IPS-11a (cell line): ENCODE measurements around the gene ALDH16A1.
"Not testable (repeated sequence)": the region's sequence is repeated elsewhere in the genome, so short reads cannot be mapped to it uniquely, and the experiment has no call there.

ENCODE experiments used
- H3K4me3 ChIP-seq: one replicate; pipeline ENCODE4 v1.5.1; 2013; ENCODE audit warnings: low read depth, low read length, control low read depth

ALDH16A1 gene

DNA sequence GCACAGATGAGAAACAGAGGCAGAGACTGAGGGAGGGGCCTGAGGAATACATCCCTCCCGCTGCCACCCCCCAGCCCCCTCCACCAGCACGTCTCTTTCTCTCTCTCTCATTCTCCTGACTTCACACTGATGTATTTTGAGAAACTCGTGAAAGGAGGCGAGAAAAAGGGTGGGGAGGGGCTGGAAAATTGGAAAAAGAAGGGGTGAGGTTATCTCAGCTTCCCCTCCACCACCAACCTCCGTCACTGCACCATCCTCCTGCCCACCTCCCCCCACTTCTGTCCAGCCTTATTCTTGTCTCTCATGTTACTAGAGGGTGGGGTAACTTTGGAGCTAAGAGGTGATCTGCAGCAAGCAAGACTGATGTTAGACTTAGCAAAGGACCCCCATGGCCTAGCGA, 13.2 kb upstream of the ALDH16A1 start:
- H3K4me3 ChIP-seq: no peak overlapping the region

DNA sequence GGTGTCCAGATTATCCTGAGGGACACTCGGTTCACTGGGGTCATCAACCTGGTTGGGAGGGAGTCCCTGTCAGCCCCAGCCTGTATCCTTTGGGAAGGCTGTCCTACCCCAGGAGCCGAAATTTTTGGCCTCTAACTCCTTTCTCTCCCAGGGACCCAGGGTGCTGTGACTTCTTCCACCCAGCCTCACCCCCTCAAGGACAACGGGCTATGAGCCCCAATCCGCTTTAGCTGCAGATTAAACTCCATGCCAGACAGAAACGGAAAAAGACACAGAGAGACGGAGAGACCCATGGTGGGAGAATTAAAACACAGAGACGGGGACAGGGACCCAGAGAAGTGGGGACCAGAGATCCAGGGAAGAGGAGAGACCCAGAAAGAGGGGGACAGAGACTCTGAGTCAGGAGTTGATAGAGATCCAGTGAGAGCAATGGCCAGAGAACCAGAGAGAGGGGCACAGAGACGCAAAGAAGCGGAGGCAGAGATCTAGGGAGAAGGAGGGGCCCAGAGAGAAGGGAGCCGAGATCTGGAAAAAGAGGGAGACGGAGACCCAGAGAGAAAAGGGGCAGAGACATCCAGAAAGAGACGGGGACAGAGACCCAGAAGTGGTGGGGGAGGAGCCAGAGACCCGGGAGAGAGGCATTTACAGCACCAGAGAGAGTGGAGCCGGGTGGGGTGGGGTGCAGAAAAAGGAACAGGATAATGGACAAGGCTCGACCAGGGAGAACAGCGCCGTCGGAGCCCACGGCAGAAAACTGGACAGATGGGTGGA, 12.4 kb upstream of the ALDH16A1 start:
- peak overlapping the region; percentile 41 for H3K4me3 ChIP-seq

DNA sequence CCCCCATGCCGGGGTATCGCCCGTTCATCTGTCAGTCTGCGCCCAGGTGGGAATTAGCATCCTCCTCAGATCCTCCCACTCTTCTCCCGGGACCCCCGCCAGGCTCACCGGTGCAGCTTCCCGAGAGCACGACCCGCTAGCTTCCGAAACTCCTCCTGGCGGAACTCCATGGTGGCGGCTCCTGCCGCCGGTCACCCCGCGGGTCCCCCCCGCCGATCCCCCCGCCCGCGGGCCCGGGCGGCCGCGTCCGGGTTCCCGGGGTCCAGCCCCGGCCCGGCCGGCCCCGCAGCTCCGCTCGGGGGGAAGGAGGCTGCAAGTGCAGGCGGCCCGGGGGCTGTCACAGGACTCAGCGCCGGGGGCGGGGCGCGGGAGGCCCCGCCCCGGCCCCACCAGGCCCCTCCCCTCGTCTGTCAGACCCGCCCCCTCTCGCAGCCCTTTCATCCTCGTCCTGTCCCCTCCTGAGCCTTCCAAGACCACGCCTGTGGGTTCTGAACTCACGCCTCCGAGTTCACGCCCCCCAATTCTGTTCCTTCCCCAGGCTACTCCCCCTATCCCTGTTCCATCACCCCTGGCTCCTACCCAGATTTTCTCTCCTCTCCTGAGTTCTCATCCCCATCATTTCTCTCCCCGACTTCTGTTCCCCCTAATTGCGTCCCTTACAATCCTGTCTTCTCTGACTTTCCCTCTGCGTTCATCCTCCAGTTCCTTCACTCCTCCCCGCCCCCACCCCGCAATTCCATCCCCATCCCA, 11.6 kb upstream of the ALDH16A1 start, which contains the start of gene SLC17A7:
SLC17A7 (minus strand) TSS at position 318 of the 750 bp plus-strand sequence; CDS start at position 170, 148 bp downstream.
- H3K4me3 ChIP-seq: peak within 1 kb of the TSS; percentile 41

DNA sequence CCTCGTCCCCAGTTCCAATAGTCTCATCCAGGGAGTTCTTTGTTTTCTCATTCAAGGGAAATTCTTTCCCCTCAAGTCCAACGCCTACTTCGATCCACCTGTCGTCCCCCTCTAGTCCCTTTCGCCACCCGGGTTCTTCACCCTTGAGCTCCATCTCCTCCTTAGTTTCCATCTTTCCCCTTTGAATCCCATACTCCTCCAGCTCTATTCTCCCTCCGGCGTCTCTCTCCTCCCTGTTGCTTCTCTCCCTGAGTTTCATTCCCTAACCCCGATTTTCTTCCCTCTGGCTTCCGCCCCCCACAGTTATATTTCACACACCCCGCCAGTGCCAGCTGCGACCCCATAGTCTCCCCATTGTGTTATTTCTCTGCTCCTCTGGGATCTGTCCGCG, 11.1 kb upstream of the ALDH16A1 start:
- H3K4me3 ChIP-seq: no peak overlapping the region

DNA sequence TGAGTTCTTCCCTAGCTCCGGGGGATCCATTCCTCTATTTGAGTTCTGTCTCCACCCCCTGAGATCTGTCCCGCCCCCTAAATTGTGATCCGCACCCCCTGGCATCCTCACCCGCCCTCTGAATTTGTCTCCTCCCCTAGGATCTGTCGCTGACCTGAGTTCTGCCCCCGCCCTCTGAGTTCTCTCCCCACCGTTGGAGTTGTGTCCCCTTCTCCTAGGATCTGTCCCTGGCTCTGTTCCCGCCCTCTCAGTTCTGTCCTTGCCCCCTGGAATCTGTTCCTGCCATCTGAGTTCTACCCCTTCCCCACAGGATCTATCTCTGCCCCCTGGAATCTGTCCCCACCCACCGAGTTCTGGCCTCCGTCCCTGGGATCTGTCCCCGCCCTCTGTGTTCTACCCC, 10.7 kb upstream of the ALDH16A1 start:
- no peak overlapping the region for H3K4me3 ChIP-seq

DNA sequence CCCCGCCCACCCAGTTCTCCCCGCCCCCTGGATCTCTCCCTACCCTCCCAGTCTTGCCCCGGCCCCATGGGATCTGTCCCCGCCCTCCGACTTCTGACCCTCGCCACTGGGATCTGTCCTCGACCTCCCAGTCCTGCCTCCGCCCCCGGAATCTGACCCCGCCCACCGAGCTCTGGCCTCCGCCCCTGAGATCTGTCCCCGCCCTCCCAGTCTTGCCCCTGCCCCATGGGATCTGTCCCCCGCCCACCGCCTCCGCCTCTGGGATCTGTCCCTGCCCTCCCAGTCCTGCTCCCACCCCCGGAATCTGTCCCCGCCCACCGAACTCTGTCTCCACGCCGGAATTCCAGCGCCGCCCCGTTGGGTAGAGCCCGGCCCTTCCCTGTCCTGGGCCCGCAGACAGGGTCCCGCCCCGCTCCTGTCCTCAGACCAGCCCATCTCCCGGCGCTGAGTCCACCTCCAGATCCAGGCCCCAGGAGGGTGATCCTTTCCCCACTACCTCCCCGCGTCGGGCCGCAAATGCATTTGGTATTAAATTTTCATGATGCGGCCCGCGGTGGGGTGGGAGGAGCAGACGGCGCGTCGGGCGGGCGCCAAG, 10.2 kb upstream of the ALDH16A1 start:
- H3K4me3 ChIP-seq: peak overlapping the region; percentile 52

DNA sequence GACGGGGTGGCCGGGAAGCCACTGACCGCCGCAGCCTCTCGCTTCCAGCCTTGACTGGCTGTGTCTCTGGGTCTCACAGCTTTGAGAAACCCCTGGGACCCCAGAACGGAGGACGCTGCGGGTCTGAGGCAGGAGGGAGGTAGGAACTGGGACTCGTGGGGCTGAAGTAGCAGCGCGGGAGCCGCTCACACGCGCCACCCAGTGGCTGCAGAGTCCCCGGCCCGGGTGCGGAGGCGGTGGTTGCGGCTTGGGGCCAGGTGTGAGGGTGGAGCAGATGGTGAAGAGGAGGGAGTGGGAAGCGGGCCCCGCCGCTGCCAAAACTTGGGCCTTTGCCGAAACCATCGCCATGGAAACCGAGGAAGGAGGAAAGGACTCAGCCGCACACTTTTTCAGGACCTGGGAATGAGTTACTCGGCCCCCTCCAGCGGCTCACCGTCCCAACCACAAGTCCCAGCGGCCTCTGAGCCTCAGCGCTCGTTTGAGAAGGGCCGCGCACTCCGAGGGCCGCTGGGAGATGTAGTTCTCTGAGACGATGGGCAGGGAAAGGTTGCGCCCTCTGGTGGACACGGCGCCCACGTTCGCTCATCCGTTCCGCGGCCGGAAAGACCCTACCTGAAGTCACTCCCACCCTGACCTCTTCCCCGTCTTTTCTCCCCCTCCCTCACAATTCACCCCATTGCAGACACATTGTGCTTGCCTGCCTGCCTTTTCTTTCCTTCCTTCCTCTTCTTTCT, 9.5 kb upstream of the ALDH16A1 start:
- H3K4me3 ChIP-seq: peak overlapping the region; percentile 52

DNA sequence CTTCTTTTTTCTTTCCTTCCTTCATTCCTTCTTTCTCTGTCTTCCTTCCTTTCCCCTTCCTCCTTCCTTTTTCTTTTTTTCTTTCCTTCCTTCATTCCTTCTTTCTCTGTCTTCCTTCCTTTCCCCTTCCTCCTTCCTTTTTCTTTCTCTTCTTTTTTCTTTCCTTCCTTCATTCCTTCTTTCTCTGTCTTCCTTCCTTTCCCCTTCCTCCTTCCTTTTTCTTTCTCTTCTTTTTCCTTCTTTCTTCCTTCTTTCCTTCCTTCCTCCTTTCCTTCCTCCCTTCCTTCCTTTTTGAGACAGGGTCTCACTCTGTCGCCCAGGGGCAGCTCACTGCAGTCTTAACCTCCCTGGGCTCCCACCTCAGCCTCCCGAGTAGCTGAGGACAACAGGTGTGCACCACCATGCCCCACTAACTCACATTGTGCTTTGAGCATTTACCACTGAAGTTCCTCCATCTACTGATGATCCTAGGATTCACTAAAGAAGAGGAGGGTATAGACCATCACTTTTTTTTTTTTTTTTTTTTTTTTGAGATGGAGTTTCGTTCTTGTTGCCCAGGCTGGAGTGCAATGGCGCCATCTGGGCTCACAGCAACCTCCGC, 8.8 kb upstream of the ALDH16A1 start:
- not testable (repeated sequence) for H3K4me3 ChIP-seq

DNA sequence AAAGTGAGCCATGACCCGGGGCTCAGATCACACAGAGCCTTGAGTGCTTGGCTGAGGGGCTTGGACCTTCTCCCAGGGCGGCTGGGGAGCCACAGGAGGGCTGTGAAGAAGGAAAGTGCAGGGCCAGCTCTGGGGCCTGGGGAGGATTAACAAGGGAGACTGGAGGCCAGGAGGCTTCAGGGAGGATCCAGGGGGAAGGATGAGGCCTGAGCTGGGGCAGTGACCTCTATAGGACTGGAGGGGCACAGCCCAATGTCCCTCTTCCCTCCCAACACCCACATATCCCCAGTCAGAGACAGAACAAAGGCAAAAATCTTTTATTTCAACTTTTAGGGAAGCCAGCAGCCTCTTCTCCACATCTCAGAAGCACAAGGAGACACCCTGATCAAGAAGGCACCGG, 7.0 kb upstream of the ALDH16A1 start:
- H3K4me3 ChIP-seq: no peak overlapping the region

DNA sequence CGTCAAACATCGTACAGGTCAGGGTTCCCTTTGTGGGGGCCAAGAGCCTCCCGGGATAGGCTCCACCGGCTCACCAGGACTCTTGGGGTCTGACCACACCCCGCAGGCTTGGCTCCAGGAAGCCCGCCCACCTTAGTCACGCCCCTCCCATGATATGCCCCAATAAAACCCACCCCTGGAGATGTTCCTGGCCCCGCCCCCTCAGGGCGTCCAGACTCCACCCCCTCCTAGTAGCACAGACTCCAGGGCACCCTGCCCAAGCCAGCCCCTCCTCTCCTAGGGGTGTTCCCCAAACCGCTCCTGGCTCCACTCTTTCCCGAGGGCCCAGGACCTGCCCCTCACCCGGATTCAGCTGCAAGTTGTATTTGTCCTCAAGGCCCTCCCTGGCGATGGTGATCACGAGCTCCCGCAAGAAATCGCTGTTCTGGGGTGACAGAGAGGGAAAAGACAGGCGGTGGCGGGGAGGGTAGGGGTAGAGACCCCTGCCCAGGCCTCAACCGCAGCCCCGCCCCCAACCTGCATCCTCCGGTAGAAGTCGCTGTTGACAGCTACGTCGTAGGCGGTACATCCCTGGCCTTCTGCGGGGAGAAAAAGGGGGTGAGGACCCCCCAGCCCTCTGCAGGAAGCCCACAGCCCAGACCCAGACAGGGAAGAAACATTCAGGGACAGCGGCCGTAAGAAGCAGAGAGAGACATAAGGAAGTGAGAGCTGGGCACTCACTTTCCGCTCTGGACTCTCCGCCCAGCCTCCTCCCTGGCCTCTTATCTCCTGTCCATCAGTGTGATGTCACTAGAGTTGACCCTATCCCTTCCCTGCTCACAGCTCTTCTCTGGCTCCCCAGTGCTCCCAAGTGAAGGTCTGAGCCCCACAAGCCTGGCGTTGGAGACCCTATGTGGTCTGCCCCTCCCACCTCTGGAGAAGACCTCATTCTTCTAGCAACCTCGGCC, 5.3 kb upstream of the ALDH16A1 start:
- no peak overlapping the region for H3K4me3 ChIP-seq

DNA sequence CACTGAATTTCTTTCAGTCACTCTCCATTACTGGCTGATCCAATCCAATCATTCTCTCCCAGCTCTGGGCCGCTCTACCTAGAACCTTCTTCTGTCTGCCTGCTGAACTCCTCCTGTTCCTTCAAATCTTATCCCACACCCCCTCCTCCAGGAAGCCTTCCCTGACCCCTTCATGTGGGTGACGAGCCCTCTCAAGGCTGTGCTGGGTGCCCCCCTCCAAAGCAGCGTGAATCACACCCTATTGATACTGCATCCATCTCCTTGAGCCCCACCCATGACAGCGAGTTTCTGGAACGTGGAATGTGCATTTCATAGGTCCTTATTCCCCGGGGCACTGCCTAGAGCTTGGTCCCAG, 4.6 kb upstream of the ALDH16A1 start:
- H3K4me3 ChIP-seq: no peak overlapping the region

DNA sequence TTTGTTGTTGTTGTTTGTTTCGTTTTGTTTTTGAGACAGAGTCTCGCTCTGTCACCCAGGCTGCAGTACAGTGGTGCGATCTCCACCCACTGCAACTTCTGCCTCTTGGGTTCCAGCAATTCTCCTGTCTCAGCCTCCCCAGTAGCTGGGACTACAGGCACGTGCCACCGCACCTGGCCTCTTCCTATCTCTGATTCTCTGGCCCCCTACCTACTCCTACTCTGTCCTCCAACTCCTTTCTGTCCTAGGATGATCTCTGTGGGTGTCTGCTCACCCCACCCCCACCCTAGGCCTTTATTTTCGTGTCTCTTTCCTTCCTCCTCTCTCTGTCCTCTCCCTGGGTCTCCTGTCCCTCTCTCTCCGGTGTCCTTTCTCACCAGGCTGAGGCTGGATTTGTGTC, 2.6 kb upstream of the ALDH16A1 start:
- no peak overlapping the region for H3K4me3 ChIP-seq

DNA sequence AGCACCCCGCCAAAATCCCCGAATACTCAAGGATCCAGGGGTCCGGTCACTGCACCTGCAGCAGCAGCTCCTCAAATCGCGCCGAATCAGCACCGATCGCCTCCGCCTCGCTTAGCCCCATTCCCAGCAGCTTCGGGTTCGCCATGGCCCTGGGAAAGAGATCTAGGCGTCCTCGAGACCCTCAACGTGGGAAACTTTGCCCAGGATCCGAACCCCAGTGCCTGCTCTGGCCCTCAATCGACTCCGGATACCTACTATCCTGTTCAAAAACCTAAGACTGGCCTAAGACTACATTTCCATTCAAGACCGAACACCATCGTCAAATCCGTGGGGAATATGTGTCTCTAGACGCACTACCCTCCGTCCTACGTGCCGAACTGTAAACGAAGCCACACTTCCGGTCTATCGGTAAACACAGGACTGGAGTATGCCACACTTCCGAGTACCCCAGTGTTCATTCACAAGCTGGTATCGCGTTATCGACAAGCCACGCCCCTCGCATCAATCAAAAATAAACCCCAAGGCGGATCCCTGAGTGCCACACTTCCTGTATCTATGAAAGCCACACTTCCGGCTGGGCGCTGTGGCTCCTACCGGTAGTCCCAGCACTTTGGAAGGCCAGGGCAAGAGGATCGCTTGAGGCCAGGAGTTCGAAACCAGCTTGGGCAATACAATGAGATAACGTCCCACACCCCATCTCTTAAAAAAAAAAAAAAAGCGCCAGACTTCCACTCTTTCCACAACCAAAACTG, 1.4 kb upstream of the ALDH16A1 start, which contains the start of gene PIH1D1:
PIH1D1 (minus strand) TSS at position 385 of the 752 bp plus-strand sequence; CDS start at position 145, 240 bp downstream.
- H3K4me3 ChIP-seq: peak within 1 kb of the TSS; percentile 88

DNA sequence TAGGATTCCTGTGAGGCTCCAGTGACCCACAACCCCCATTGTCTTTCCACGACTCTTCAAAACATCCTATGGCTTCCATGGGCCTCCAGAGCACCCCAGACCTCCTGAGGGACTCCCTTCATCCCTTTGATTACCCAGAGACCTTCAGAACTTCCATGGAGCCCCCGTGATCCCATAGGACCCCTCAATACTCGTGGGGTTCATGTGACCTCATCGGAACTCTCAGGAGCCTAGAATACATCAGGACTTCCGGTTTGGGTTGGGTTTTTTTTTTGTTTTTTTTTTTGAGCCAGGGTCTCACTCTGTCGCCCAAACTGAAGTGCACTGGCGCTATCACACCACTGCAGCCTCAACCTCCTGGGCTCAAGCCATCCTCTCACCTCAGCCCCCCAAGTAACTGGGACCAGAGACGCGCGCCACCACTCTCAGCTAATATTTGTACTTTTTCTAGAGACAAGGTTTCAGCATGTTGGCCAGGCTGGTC, 774 bp downstream of the ALDH16A1 start:
- H3K4me3 ChIP-seq: peak overlapping the region; percentile 88

DNA sequence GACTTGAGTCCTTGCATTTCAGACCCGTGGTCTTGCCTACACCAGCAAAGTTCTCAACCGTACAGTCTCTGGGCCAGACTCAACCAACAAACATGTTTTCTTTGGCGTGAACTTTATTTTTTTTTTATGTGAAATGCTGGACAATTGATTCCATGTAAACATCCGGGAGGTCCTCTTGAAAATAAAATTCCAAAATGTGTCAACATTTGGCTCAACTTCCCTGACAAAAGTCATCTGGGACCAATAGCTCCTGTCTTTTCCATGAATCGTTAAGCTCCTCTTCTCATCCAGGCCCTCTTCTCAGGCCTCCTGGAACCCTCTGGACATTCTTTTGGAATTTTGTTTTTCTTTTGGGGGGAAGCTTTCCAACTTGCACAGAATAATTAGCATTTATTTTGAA, 2.7 kb downstream of the ALDH16A1 start:
- H3K4me3 ChIP-seq: no peak overlapping the region

DNA sequence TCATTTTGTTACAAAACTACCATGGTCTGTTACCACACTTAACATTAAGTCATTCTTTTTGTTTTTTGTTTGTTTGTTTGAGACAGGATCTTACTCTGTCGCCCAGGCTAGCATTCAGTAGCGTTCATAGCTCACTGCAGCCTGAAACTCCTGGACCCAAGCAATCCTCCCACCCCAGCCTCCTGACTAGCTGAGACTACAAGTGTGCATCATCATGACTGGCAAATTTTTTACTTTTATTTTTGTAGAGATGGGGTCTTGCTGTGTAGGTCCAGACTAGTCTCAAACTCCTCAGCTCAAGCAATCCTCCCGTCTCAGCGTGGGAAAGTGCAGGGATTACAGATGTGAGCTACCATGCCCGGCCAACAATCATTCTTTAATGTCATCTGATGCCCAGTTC, 3.3 kb downstream of the ALDH16A1 start:
- no peak overlapping the region for H3K4me3 ChIP-seq

DNA sequence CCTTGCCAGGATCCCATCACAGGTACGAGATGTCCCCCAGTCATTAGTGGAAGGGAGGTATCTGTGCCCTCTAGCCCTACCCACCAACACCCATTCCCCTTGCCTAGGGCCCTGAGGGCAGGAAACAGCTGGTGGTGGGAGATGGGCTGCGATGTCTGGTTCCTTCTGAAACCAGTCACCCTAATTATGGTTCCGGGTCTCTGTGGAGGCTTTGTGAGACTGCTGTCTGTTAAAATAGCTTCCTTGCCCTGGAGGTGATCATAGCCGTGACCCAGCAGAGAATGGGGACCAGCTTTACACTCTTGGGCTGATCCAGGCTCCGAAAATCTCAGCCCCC, 5.5 kb downstream of the ALDH16A1 start:
- H3K4me3 ChIP-seq: no peak overlapping the region

DNA sequence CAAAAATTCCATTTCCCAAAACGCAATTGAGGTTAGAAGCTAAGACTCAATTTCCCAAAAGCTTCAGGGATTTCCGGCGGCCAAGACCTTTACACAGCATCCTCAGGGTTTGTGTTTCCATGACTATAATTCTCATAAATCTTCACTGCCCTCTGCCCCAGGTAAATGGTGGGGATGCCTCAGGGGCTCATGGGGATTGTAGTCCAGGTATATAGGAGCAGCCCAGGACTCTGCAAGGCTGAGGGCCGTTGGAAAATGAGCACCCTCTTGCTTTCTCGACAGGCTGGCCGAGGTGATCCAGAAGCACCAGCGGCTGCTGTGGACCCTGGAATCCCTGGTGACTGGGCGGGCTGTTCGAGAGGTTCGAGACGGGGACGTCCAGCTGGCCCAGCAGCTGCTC, 6.4 kb downstream of the ALDH16A1 start:
- H3K4me3 ChIP-seq: no peak overlapping the region

DNA sequence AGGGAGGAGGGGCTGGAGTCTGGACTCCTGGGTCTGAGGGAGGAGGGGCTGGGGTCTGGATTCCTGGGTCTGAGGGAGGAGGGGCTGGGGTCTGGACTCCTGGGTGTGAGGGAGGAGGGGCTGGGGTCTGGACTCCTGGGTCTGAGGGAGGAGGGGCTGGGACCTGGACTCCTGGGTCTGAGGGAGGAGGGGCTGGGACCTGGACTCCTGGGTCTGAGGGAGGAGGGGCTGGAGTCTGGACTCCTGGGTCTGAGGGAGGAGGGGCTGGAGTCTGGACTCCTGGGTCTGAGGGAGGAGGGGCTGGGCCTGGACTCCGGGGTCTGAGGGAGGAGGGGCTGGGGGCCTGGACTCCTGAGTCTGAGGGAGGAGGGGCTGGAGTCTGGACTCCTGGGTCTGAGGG, 8.1 kb downstream of the ALDH16A1 start:
- not testable (repeated sequence) for H3K4me3 ChIP-seq
